ENCODE results near the gene ACVR1C.

- TF ChIP-seq POLR2A (IDR thresholded peaks at IDR 0.05) (no peak), CTCF (IDR thresholded peaks at IDR 0.05) (no peak)
Observed at GRCh38 chr2:157611726-157612125, 16.9 kb downstream of the ACVR1C start.

Measured in right lobe of liver (tissue), 4 donors.